Osteoblast (primary cell): Measurements from ENCODE around the gene EXD1. TPM values are rescaled to one million over a fixed set of nuclear protein-coding genes. Genes with fewer than 3 reads are reported as not detected.
A peak's percentile ranks its signal among the peaks of the same experiment; 100 is the strongest.

Experiments
- DNase-seq: peaks from one replicate; pipeline ENCODE4 v3.0.0; 2011; ENCODE audit warnings: low spot score, mixed read lengths; ENCODE audit not compliant: insufficient read length; ENCODE audit errors: missing footprints
- H2AFZ ChIP-seq: 2 replicates; pipeline ENCODE4 v1.6.0; 2011; ENCODE audit warnings: mild to moderate bottlenecking, low read length
- H3K27ac ChIP-seq: 2 replicates; pipeline ENCODE4 v1.5.1; 2011; ENCODE audit warnings: mild to moderate bottlenecking, low read depth, low read length, moderate library complexity
- H3K27me3 ChIP-seq: 2 replicates; pipeline ENCODE4 v1.6.0; 2012; ENCODE audit warnings: mild to moderate bottlenecking, control low read depth, inconsistent platforms, low read length, moderate library complexity; ENCODE audit not compliant: insufficient read depth
- H3K36me3 ChIP-seq: 2 replicates; pipeline ENCODE4 v1.5.1; 2011; ENCODE audit warnings: mild to moderate bottlenecking, low read length, control low read depth, moderate library complexity; ENCODE audit not compliant: insufficient read depth
- H3K4me1 ChIP-seq: 2 replicates; pipeline ENCODE4 v1.5.1; 2011; ENCODE audit warnings: mild to moderate bottlenecking, low read length, control low read depth, moderate library complexity; ENCODE audit not compliant: insufficient read depth
- H3K4me2 ChIP-seq: 2 replicates; pipeline ENCODE4 v1.6.0; 2011; ENCODE audit warnings: mild to moderate bottlenecking, low read length; ENCODE audit not compliant: insufficient read depth
- H3K4me3 ChIP-seq: fragments of 200-600 bp; sonication (generic); 3 replicates; pipeline ENCODE4 v1.5.1; 2012; ENCODE audit warnings: mild to moderate bottlenecking, low read length, inconsistent platforms; ENCODE audit not compliant: insufficient read depth
- H3K79me2 ChIP-seq: 2 replicates; pipeline ENCODE4 v1.6.0; 2012; ENCODE audit warnings: mild to moderate bottlenecking, low read length, control low read depth, inconsistent platforms; ENCODE audit not compliant: insufficient read depth
- H3K9me3 ChIP-seq: 2 replicates; pipeline ENCODE4 v1.5.1; 2011; ENCODE audit warnings: low read depth, low read length, control low read depth
- H4K20me1 ChIP-seq: 2 replicates; pipeline ENCODE4 v1.6.0; 2012; ENCODE audit warnings: mild to moderate bottlenecking, low read length, control low read depth; ENCODE audit not compliant: insufficient read depth
- CTCF ChIP-seq: IDR thresholded peaks from 2 replicates; pipeline ENCODE4 v1.5.1; 2011; ENCODE audit warnings: mild to moderate bottlenecking, low read depth, low read length, moderate library complexity; ENCODE audit errors: extremely low read depth
- total RNA-seq: library from RNA; depleted of rRNA; stranded (reverse); fragments of >200 nt; gene quantifications from 2 replicates; pipeline ENCODE4 v1.2.3, GENCODE V29; 2012

The EXD1 gene
- total RNA-seq, 1 donor = not detected

- H3K27me3 ChIP-seq = no peaks in the 10 kb centered on the region
- peaks cover 13% of the 10 kb centered on the region for H3K4me1 ChIP-seq
- no peaks in the 10 kb centered on the region for H3K79me2 ChIP-seq
- H3K9me3 ChIP-seq = no peaks in the 10 kb centered on the region
- H4K20me1 ChIP-seq = no peaks in the 10 kb centered on the region
- no peak overlapping the region for H2AFZ ChIP-seq
- no peak overlapping the region for H3K4me3 ChIP-seq
- H3K4me2 ChIP-seq = no peak overlapping the region
- no peak for TF ChIP-seq CTCF
- no peak overlapping the region for H3K27ac ChIP-seq
- H3K36me3 ChIP-seq = peaks cover 26% of the 10 kb centered on the region
- peak; percentile 5 for DNase-seq
These were observed 29.1 kb upstream of the EXD1 start for GRCh38 chr15:41259546-41260189.

- peaks cover 18% of the 10 kb centered on the region for H3K36me3 ChIP-seq
- no peak overlapping the region for H3K4me3 ChIP-seq
- no peak overlapping the region for H3K4me2 ChIP-seq
- TF ChIP-seq CTCF = no peak
- H2AFZ ChIP-seq = no peak overlapping the region
- no peak overlapping the region for H3K27ac ChIP-seq
- no peaks in the 10 kb centered on the region for H4K20me1 ChIP-seq
- H3K79me2 ChIP-seq = no peaks in the 10 kb centered on the region
- H3K9me3 ChIP-seq = no peaks in the 10 kb centered on the region
- no peaks in the 10 kb centered on the region for H3K27me3 ChIP-seq
- peak; percentile 39 for DNase-seq
- H3K4me1 ChIP-seq = peaks cover 13% of the 10 kb centered on the region
These were observed 28.4 kb upstream of the EXD1 start for GRCh38 chr15:41258750-41259471.

GRCh38 chr15:41256577-41257038 lies 26.1 kb upstream of the EXD1 start:
- DNase-seq = no peak
- TF ChIP-seq CTCF = no peak

GRCh38 chr15:41256103-41256502 lies 25.5 kb upstream of the EXD1 start:
- no peak for TF ChIP-seq CTCF
- H3K79me2 ChIP-seq = no peaks in the 10 kb centered on the region
- peaks cover 3% of the 10 kb centered on the region for H4K20me1 ChIP-seq
- H3K4me1 ChIP-seq = peaks cover 13% of the 10 kb centered on the region
- H3K4me2 ChIP-seq = no peak overlapping the region
- H3K9me3 ChIP-seq = no peaks in the 10 kb centered on the region
- no peak for DNase-seq
- H3K36me3 ChIP-seq = peaks cover 9% of the 10 kb centered on the region
- no peak overlapping the region for H3K4me3 ChIP-seq
- H2AFZ ChIP-seq = no peak overlapping the region
- no peaks in the 10 kb centered on the region for H3K27me3 ChIP-seq
- H3K27ac ChIP-seq = no peak overlapping the region

More at GRCh38 chr15:41256577-41257038, 26.1 kb upstream of the EXD1 start:
- Histone ChIP-seq H3K36me3 (peaks cover 4% of the 10 kb centered on the region), H3K27ac (no peak overlapping the region), H3K4me3 (no peak overlapping the region), H2AFZ (no peak overlapping the region), H3K4me1 (peaks cover 13% of the 10 kb centered on the region), H3K79me2 (no peaks in the 10 kb centered on the region), H3K27me3 (no peaks in the 10 kb centered on the region), H3K9me3 (no peaks in the 10 kb centered on the region), H4K20me1 (no peaks in the 10 kb centered on the region), H3K4me2 (no peak overlapping the region)
